Measurements from ENCODE around the gene ADCY5. TPM values are rescaled to one million over a fixed set of nuclear protein-coding genes. Genes with fewer than 3 reads are reported as not detected.

The ADCY5 gene
- polyA plus RNA-seq, 4 donors, result 0.67 to 6.9 (median 5.0) TPM

DNA sequence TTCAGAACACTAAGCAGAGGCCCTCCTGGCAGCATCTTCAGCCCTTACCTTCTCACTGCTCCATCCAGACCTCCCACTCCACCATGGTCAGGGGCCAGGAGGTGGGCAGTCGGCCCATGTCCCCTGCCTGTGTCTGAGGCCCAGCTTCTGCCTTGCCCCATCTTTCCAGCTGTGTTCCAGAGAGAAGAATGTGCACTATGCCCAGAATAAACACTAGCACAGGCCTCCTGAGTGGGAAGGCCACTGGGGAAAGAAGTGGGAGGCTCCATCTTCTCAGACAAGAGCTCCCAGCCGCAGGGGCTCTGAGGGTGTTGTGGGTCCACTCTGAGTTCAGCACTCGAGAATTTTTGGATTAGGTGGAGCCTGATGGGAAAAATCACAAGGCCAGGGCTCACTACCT lies 44.5 kb downstream of the ADCY5 start:
- Histone ChIP-seq H3K36me3 (ENCODE audit: control insufficient read depth in 3 of 3, insufficient read depth in 2 of 3, low read depth in 1 of 3, low read length in 3 of 3) (no peaks in the 10 kb centered on the region), H3K27ac (ENCODE audit: low read depth in 1 of 3, low read length in 2 of 3) (peak overlapping the region in 1 of 3 donors; percentile 22), H3K4me1 (ENCODE audit: control insufficient read depth in 3 of 3, insufficient read depth in 2 of 3, low read depth in 1 of 3, low read length in 2 of 3) (peaks cover 0 to 19% (median 0%) of the 10 kb centered on the region in 3 donors), H3K9me3 (ENCODE audit: control insufficient read depth in 2 of 2, insufficient read depth in 1 of 2, low read depth in 1 of 2, low read length in 1 of 2) (no peaks in the 10 kb centered on the region), H3K27me3 (ENCODE audit: control insufficient read depth in 3 of 3, insufficient read depth in 3 of 3, low read length in 3 of 3) (no peaks in the 10 kb centered on the region), H3K4me3 (ENCODE audit: low read depth in 1 of 3, low read length in 3 of 3) (no peak overlapping the region)
- no peak for DNase-seq
- WGBS, 3 donors, result 65 to 76% (median 66%) methylated on average over 3 of the region's 3 CpGs
- FAIRE-seq, result no peak

DNA sequence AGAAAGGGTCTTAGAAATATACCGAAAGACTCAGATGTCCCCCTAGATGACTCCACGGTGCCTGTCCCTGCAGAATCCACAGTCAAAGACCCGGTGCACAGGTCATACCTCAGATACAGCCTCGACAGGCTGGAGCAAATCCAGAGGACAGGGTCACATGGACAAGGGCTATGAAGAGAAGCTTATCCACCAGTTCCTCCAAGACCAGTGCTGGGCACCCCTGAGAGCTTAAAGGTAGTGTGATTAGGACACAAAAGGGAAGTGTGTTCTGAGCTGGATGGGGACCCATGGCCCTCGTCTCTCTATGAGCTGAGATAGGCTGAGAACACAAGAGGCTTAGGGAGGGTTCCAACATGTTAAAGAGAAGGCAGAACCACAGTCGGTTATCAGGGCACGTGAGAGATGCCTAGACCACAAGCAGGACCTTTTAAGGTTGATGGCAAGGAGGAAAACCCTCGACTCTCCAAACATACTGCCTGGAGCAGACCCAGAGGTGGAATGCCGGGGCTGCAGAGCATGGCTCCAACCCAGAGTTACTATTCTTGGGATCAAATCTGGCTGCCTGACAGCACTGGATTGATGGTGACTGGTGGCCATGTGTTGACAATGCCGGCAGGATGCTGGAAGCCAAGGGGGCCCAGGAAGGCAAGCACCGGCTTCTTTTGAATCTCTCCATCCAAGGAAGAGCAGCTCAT lies 46.9 kb downstream of the ADCY5 start:
- no peaks in the 10 kb centered on the region for H3K27me3 ChIP-seq (ENCODE audit: control insufficient read depth in 3 of 3, insufficient read depth in 3 of 3, low read length in 3 of 3)
- H3K4me1 ChIP-seq (ENCODE audit: control insufficient read depth in 3 of 3, insufficient read depth in 2 of 3, low read depth in 1 of 3, low read length in 2 of 3), result peaks cover 0 to 13% (median 0%) of the 10 kb centered on the region in 3 donors
- peak overlapping the region in 1 of 3 donors; percentile 4 for H3K27ac ChIP-seq (ENCODE audit: low read depth in 1 of 3, low read length in 2 of 3)
- H3K9me3 ChIP-seq (ENCODE audit: control insufficient read depth in 2 of 2, insufficient read depth in 1 of 2, low read depth in 1 of 2, low read length in 1 of 2), result no peaks in the 10 kb centered on the region
- 74 to 81% (median 79%) methylated on average over 11 of the region's 11 CpGs for WGBS, 3 donors
- FAIRE-seq (no peak), DNase-seq (no peak)
- no peaks in the 10 kb centered on the region for H3K36me3 ChIP-seq (ENCODE audit: control insufficient read depth in 3 of 3, insufficient read depth in 2 of 3, low read depth in 1 of 3, low read length in 3 of 3)
- no peak overlapping the region for H3K4me3 ChIP-seq (ENCODE audit: low read depth in 1 of 3, low read length in 3 of 3)

DNA sequence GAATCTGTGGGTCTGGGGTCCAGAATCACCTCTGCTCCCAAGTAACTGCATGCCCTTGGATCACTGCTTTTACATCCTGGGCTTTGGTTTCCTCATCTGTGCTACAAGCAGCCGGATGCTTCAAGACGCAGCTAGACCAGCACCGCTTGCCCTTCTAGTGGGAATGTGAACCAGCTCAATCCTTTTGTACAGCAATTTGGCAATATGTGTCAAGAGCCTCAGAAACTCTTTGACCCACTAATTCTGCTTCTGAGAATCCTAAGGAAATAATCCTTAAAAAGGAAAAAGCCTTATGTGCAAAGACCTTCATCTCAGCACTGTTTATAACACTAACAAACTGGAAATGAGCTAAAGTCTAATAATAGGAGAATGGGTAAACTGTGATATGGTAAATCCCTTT lies 48.7 kb downstream of the ADCY5 start:
- Histone ChIP-seq H3K27me3 (ENCODE audit: control insufficient read depth in 3 of 3, insufficient read depth in 3 of 3, low read length in 3 of 3) (no peaks in the 10 kb centered on the region), H3K27ac (ENCODE audit: low read depth in 1 of 3, low read length in 2 of 3) (peak overlapping the region in 1 of 3 donors; percentile 38), H3K9me3 (ENCODE audit: control insufficient read depth in 2 of 2, insufficient read depth in 1 of 2, low read depth in 1 of 2, low read length in 1 of 2) (no peaks in the 10 kb centered on the region), H3K36me3 (ENCODE audit: control insufficient read depth in 3 of 3, insufficient read depth in 2 of 3, low read depth in 1 of 3, low read length in 3 of 3) (no peaks in the 10 kb centered on the region), H3K4me3 (ENCODE audit: low read depth in 1 of 3, low read length in 3 of 3) (no peak overlapping the region), H3K4me1 (ENCODE audit: control insufficient read depth in 3 of 3, insufficient read depth in 2 of 3, low read depth in 1 of 3, low read length in 2 of 3) (peaks cover 0 to 8% (median 0%) of the 10 kb centered on the region in 3 donors)
- DNase-seq, result no peak
- 85 to 98% (median 93%) methylated on average over 3 of the region's 3 CpGs for WGBS, 3 donors
- no peak for FAIRE-seq

DNA sequence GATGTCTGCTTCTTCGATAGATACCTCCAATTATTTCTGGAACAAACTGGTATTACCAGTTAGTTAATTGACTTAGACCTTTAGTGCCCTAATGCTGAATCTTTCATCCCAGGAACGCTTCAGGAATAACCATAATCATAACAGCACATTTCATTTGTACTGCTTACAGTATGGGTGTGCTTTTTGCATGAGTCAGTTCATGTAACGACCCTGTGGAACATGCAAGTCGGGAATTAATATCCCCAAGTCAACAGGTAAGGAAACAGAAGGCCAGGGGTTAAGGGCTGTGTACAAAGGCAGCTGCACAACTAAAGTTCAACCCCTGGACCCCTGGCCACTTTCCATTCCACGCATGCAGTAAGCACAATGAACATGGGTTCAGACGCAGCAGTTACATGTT lies 49.2 kb downstream of the ADCY5 start:
- Histone ChIP-seq H3K27me3 (ENCODE audit: control insufficient read depth in 3 of 3, insufficient read depth in 3 of 3, low read length in 3 of 3) (no peaks in the 10 kb centered on the region), H3K27ac (ENCODE audit: low read depth in 1 of 3, low read length in 2 of 3) (peak overlapping the region in 1 of 3 donors; percentile 38), H3K9me3 (ENCODE audit: control insufficient read depth in 2 of 2, insufficient read depth in 1 of 2, low read depth in 1 of 2, low read length in 1 of 2) (no peaks in the 10 kb centered on the region), H3K4me3 (ENCODE audit: low read depth in 1 of 3, low read length in 3 of 3) (no peak overlapping the region), H3K4me1 (ENCODE audit: control insufficient read depth in 3 of 3, insufficient read depth in 2 of 3, low read depth in 1 of 3, low read length in 2 of 3) (peaks cover 0 to 8% (median 0%) of the 10 kb centered on the region in 3 donors), H3K36me3 (ENCODE audit: control insufficient read depth in 3 of 3, insufficient read depth in 2 of 3, low read depth in 1 of 3, low read length in 3 of 3) (no peaks in the 10 kb centered on the region)
- DNase-seq (no peak), FAIRE-seq (no peak)
- 18 to 56% (median 31%) methylated on average over 6 of the region's 6 CpGs for WGBS, 3 donors

DNA sequence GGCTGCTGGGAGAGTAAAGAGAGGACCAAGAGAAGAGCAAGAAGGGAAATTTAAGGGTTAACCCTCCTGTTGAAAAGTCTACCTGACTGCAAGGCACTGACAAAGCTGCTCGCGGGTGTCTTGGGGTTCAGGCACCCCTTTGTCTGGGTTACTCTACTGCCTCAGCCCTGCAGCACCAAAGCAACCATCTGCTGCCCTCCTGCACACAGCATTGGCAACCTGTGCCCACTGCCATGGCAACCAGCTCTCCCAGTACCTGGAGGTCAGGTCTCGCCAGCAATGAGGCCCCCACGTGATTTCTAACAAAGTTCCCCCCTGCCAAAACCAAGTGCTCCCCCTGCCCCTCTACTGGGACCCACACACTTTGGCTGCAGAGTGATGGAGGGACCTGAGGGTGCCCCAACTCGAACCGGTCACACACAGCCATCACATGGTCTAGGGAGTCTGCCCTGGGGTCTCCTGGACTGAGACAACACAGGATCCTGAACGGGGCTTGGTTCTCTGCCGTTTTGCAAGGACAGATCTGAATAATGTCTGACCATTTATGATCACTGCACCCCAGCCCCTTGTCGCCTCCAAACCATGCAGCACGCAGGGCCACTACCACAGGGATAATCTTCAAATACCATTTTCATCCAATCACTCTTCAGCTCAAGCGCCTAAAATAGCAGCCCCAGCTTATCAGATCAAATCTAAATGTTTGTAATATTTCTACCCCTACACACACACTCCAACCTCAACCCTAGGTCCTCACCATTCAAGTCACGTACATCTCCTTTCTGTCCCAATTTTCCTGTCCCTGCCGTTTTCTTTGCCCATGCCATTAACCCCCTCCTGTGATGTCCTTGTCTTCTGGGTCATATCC lies 50.7 kb downstream of the ADCY5 start:
- H3K4me3 ChIP-seq (ENCODE audit: low read depth in 1 of 3, low read length in 3 of 3), result no peak overlapping the region
- H3K4me1 ChIP-seq (ENCODE audit: control insufficient read depth in 3 of 3, insufficient read depth in 2 of 3, low read depth in 1 of 3, low read length in 2 of 3), result peaks cover 0 to 4% (median 0%) of the 10 kb centered on the region in 3 donors
- DNase-seq, result no peak
- H3K9me3 ChIP-seq (ENCODE audit: control insufficient read depth in 2 of 2, insufficient read depth in 1 of 2, low read depth in 1 of 2, low read length in 1 of 2), result no peaks in the 10 kb centered on the region
- no peaks in the 10 kb centered on the region for H3K36me3 ChIP-seq (ENCODE audit: control insufficient read depth in 3 of 3, insufficient read depth in 2 of 3, low read depth in 1 of 3, low read length in 3 of 3)
- no peak for FAIRE-seq
- H3K27me3 ChIP-seq (ENCODE audit: control insufficient read depth in 3 of 3, insufficient read depth in 3 of 3, low read length in 3 of 3), result no peaks in the 10 kb centered on the region
- WGBS, 3 donors, result 70 to 78% (median 76%) methylated on average over 13 of the region's 13 CpGs
- H3K27ac ChIP-seq (ENCODE audit: low read depth in 1 of 3, low read length in 2 of 3), result no peak overlapping the region

DNA sequence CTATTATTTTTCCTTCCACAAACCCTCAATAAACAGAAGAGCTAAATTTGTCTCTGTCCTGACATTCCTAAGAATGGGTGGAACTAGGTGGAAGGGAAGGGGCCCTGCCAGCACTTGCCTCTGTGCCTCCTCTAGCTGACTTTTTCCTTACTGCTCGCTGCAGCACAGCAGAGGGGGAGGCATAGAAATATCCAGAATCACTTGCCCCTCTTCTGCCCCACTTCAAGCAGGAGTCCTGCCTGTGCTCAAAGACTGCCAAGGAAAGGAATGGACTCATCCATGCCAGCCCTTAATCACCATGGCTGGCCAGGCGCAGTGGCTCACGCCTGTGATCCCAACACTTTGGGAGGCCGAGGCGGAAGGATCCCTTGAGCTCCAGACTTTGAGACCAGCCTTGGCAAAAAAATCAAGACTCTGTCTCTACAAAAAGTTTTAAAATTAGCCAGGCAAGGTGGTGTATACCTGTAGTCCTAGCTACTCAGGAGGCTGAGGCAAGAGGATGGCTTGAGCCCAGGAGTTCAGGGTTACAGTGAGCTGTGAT lies 51.8 kb downstream of the ADCY5 start:
- Histone ChIP-seq H3K4me3 (ENCODE audit: low read depth in 1 of 3, low read length in 3 of 3) (no peak overlapping the region), H3K36me3 (ENCODE audit: control insufficient read depth in 3 of 3, insufficient read depth in 2 of 3, low read depth in 1 of 3, low read length in 3 of 3) (no peaks in the 10 kb centered on the region), H3K9me3 (ENCODE audit: control insufficient read depth in 2 of 2, insufficient read depth in 1 of 2, low read depth in 1 of 2, low read length in 1 of 2) (no peaks in the 10 kb centered on the region), H3K4me1 (ENCODE audit: control insufficient read depth in 3 of 3, insufficient read depth in 2 of 3, low read depth in 1 of 3, low read length in 2 of 3) (peaks cover 0 to 4% (median 0%) of the 10 kb centered on the region in 3 donors), H3K27ac (ENCODE audit: low read depth in 1 of 3, low read length in 2 of 3) (no peak overlapping the region), H3K27me3 (ENCODE audit: control insufficient read depth in 3 of 3, insufficient read depth in 3 of 3, low read length in 3 of 3) (no peaks in the 10 kb centered on the region)
- FAIRE-seq, result no peak
- 86 to 94% (median 91%) methylated on average over 5 of the region's 5 CpGs for WGBS, 3 donors
- no peak for DNase-seq

DNA sequence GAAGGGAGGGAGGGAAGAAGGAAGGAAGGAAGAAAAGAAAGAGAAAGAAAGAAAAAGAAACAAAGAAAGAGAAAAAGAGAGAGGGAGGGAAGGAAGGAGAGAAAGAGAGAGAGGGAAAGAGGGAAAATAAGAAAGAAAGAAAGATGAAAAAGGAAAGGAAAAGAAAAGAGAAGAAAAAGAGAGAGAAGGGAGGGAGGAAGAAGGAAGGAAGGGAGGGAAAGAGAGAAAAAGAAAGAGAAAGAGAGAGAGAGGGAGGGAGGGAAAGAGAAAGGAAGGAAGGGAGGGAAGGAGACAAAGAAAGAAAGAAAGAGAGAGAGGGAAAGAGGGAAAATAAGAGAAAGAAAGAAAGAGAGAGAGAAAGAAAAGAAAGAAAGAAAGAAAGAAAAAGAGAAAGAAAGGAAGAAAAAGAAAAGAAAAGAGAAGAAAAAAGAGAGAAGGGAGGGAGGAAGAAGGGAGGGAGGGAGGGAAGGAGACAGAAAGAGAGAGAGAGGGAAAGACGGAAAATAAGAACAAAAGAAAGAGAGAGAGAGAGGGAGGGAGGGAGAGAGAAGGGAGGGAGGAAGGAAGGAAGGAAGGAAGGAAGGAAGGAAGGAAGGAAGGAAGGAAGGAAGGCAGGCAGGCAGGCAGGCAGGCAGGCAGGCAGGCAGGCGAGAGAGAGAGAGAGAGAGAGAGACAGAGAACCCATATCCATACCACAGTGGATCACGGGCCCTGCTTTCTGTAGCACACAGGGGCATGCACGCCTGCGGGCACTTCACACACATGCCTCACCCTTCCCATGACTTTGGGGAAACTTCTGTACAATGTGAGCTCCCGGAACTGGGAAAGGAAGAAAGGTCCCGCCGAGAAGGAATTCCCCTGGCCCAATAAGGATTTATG lies 52.5 kb downstream of the ADCY5 start:
- Histone ChIP-seq H3K27ac (ENCODE audit: low read depth in 1 of 3, low read length in 2 of 3) (no peak overlapping the region), H3K9me3 (ENCODE audit: control insufficient read depth in 2 of 2, insufficient read depth in 1 of 2, low read depth in 1 of 2, low read length in 1 of 2) (no peaks in the 10 kb centered on the region), H3K36me3 (ENCODE audit: control insufficient read depth in 3 of 3, insufficient read depth in 2 of 3, low read depth in 1 of 3, low read length in 3 of 3) (no peaks in the 10 kb centered on the region), H3K4me1 (ENCODE audit: control insufficient read depth in 3 of 3, insufficient read depth in 2 of 3, low read depth in 1 of 3, low read length in 2 of 3) (peaks cover 0 to 4% (median 0%) of the 10 kb centered on the region in 3 donors), H3K27me3 (ENCODE audit: control insufficient read depth in 3 of 3, insufficient read depth in 3 of 3, low read length in 3 of 3) (no peaks in the 10 kb centered on the region), H3K4me3 (ENCODE audit: low read depth in 1 of 3, low read length in 3 of 3) (no peak overlapping the region)
- 67 to 77% (median 67%) methylated on average over 8 of the region's 8 CpGs for WGBS, 3 donors
- FAIRE-seq (no peak), DNase-seq (no peak)

DNA sequence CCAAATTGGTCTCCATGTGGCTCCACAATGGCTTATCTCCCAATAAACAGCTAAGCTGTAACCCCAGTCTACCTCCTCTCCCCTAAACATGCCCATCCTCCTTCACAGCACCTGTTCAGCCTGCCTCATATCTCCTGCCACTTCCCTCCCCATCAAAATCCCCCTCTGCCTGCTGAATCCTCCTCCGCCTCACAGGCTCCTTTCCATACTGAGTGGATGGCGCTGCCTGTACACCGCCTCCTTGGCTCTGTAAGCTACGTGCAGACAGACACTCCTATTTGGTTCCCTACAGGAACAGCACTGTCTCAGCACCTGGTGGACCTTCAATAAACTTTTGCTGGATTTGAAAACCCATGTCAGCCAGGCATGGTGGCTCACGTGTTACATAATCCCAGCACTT lies 53.7 kb downstream of the ADCY5 start:
- no peak overlapping the region for H3K27ac ChIP-seq (ENCODE audit: low read depth in 1 of 3, low read length in 2 of 3)
- DNase-seq (no peak), FAIRE-seq (no peak)
- no peaks in the 10 kb centered on the region for H3K27me3 ChIP-seq (ENCODE audit: control insufficient read depth in 3 of 3, insufficient read depth in 3 of 3, low read length in 3 of 3)
- H3K4me1 ChIP-seq (ENCODE audit: control insufficient read depth in 3 of 3, insufficient read depth in 2 of 3, low read depth in 1 of 3, low read length in 2 of 3), result peaks cover 0 to 4% (median 0%) of the 10 kb centered on the region in 3 donors
- WGBS, 3 donors, result 80 to 90% (median 86%) methylated on average over 5 of the region's 5 CpGs
- no peaks in the 10 kb centered on the region for H3K9me3 ChIP-seq (ENCODE audit: control insufficient read depth in 2 of 2, insufficient read depth in 1 of 2, low read depth in 1 of 2, low read length in 1 of 2)
- H3K36me3 ChIP-seq (ENCODE audit: control insufficient read depth in 3 of 3, insufficient read depth in 2 of 3, low read depth in 1 of 3, low read length in 3 of 3), result no peaks in the 10 kb centered on the region
- H3K4me3 ChIP-seq (ENCODE audit: low read depth in 1 of 3, low read length in 3 of 3), result no peak overlapping the region

Data from small intestine (tissue), 7 donors.